Mammary microvascular endothelial cell (primary cell): ENCODE results near the gene PSG6. TPM values are rescaled to one million over a fixed set of nuclear protein-coding genes. Genes with fewer than 3 reads are reported as not detected.

Experiments
- total RNA-seq: library from RNA; depleted of rRNA; stranded (reverse); fragments of >200 nt; gene quantifications from 2 replicates; pipeline ENCODE4 v1.2.3, GENCODE V29; 2015

The PSG6 gene
- total RNA-seq, result not detected in 2 replicates

GRCh38 chr19:42917634-42918033 is at the start of gene PSG6:
Gene PSG6, minus strand, starts transcription at chr19:42917894. Its CDS starts 102 bp downstream, at chr19:42917792.

DNA sequence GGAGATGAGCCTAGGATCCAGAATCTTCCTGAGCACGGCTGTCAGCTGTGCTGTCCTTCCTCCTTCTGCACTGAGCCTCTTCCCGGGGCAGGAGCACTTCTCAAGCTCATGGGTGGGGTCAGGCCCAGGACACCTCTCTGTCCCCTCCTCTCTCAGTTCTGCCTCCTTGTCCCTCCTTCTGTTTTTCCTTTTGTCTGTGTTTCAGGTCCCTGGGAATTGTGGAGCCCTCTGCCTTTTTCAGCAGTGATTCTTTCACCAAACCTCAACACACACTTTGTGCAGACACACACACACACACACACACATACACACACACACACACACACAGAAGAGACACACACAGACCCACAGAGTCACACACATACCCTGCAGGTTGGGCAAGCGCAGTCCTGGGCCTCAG is 19.4 kb upstream of the PSG6 start, which contains the start of gene PSG7:
Gene PSG7 (minus strand): TSS at position 101 of the 400 bp plus-strand sequence. CDS start 131 bp downstream, outside the sequence.

GRCh38 chr19:42879613-42880012 is 38.1 kb downstream of the PSG6 start, which contains the start of gene PSG1:
Gene PSG1, minus strand, starts transcription at chr19:42879713. Its CDS starts 132 bp downstream, at chr19:42879581.

Other genes with a start within 250 kb of the PSG6 start
- 0.79 and 0.87 TPM in 2 replicates for gene PSG3, start 177.4 kb downstream of the PSG6 start, total RNA-seq
- 0.07 and 0.10 TPM in 2 replicates for gene PSG8, start 152.2 kb downstream of the PSG6 start, total RNA-seq
- gene PSG1, start 38.2 kb downstream of the PSG6 start, total RNA-seq, result 1.1 and 3.1 TPM in 2 replicates
- gene PSG7, start 19.3 kb upstream of the PSG6 start, total RNA-seq, result 0.64 TPM in 1 of 2 replicates, not detected in the other
- gene PSG11, start 108.6 kb upstream of the PSG6 start, total RNA-seq, result not detected in 2 replicates
- gene PSG2, start 164.8 kb upstream of the PSG6 start, total RNA-seq, result 0.07 TPM in 1 of 2 replicates, not detected in the other